ENCODE data around the gene RBPJ.

The RBPJ gene

DNA sequence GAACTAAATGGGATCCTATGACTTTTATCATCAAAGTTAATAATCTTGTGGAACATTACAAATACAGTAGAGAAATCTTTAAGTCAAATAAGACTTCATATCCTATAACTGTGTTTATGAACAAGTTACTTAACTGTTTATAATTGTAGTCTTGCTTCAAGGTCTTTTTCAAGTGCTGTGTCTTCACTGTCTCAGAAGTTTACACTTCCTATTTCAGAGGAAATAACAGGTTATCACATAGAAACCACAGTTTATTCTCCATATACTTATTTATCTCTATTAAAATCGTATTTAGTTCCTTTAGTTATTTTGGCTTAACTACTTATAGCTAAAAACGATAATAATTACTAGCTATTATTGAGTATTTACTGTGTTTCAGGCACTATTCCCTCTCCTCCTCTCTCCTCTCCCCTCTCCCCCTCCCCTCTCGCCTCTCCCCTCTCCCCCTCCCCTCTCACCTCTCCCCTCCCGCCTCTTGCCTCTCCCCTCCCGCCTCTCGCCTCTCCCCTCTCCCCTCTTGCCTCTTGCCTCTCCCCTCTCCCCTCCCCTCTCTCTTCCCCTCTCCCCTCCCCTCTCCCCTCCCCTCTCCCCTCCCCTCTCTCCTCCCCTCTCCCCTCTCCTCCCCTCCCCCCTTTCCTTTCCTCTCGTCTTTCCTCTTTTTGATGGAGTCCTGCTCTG, 63.7 kb downstream of the RBPJ start:
- TF ChIP-seq, protein P1, sequence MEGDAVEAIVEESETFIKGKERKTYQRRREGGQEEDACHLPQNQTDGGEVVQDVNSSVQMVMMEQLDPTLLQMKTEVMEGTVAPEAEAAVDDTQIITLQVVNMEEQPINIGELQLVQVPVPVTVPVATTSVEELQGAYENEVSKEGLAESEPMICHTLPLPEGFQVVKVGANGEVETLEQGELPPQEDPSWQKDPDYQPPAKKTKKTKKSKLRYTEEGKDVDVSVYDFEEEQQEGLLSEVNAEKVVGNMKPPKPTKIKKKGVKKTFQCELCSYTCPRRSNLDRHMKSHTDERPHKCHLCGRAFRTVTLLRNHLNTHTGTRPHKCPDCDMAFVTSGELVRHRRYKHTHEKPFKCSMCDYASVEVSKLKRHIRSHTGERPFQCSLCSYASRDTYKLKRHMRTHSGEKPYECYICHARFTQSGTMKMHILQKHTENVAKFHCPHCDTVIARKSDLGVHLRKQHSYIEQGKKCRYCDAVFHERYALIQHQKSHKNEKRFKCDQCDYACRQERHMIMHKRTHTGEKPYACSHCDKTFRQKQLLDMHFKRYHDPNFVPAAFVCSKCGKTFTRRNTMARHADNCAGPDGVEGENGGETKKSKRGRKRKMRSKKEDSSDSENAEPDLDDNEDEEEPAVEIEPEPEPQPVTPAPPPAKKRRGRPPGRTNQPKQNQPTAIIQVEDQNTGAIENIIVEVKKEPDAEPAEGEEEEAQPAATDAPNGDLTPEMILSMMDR (IDR thresholded peaks at IDR 0.05) = no peak

DNA sequence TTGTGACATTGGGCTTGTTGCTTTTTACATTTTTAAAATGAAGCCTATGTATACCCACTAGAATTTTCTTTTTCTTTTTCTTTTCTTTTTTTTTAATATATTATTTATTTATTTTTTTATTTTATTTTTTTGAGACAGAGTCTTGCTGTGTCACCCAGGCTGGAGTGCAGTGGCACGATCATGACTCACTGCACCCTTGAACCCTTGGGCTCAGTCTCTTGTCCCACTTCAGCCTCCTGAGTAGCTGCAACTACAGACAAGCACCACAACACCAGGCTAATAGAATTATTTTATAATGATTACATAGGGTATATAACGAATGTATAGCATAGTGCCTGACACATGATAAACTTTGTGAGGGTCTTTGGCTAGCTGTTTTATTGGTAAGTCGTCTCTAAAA, 64.9 kb downstream of the RBPJ start:
- TF ChIP-seq, protein P1 (IDR thresholded peaks at IDR 0.05) = no peak

DNA sequence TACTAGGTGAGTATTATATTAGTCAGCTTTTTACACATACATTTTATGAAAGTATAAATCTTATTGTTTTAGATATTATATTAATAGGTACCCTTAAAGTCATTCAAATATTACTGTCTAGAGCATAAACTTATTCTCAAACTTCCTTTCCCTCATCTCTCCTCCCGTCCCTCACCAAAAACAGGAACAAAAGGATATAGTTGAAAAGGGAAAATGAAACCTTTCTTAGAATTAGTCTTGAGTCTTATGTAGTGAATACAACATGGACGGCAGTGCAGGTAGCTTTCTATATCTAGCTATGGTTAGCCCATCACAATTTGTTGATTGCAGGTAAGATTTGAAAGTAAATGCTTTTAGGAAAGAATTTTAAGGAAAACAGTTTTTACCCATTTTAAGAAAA, 65.6 kb downstream of the RBPJ start:
- TF ChIP-seq, protein P1 (IDR thresholded peaks at IDR 0.05) = no peak

DNA sequence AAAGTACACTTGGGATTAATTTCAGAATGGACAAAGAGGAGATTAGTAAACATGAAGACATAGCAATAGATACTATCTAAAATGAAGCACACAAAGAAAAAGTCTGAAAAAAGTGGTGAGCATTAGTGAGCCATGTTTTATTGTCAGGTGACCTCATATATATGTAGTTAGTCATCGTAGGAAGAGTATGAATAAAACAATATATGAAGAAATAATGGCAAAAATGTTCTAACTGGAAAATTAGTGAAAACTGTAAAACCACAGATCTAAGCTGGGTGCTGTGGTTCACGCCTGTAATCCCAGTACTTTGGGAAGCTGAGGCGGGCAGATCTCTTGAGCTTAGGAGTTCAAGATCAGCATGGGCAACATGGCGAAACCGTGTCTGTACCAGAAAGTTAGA, 67.9 kb downstream of the RBPJ start:
- TF ChIP-seq, protein P1 (IDR thresholded peaks at IDR 0.05) = no peak

DNA sequence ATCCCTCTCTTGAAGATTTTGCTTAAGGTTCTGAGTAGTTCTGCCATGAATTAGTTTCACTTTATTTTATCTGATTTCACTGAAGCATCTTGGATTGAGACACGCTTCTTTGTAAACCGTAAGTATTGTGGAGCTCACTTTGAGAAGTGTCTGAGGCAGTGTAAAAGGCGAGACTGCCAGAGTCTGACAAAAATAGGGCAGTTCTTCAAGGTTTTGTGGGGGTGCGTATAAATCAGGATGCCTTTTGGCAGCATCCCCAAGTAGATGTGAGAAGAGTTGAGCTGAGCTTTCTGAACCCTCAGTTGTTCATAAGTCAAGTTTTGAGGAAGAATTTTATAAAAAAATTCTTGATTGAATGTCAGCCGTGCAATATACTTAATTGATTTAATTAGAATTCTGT, 76.3 kb downstream of the RBPJ start:
- TF ChIP-seq, protein P1 (IDR thresholded peaks at IDR 0.05) = no peak

DNA sequence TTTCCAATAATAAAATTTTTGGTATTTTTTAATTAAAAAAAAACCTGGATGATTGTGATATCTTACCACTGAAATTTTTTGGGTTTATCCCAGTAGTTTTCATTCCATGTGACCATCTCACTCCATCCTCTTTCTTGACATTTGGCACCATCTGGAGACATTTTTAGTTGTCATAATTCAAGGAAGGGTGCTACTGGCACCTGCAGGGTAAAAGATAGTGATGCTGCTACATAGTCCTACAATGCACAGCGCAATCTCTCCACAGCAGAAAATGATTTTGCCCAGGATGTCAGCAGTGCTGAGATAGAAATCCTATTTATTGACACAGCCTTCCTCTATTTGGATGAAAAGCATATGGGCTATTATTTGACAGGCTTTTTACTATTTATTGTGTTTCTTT, 79.3 kb downstream of the RBPJ start:
- TF ChIP-seq, protein P1 (IDR thresholded peaks at IDR 0.05) = no peak

DNA sequence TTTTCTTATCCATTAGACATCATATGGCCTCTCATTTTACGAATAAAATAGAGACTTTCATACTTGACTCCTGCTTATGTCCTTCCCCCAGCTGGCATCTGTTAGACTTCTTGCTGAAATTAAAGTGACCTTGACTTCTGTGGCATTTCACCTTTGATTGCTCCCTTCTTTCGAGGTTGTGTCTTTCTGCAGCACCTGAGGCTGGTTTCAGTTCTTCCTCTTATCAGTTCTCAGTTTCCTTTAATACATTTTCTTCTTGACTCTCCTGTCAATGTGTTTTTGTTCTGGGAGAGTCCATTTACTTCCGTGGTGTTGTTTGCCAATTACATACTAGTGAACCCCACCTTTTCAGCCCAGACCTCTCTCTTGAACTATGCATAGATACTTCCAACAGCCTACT, 81.6 kb downstream of the RBPJ start:
- TF ChIP-seq, protein P1 (IDR thresholded peaks at IDR 0.05) = no peak

DNA sequence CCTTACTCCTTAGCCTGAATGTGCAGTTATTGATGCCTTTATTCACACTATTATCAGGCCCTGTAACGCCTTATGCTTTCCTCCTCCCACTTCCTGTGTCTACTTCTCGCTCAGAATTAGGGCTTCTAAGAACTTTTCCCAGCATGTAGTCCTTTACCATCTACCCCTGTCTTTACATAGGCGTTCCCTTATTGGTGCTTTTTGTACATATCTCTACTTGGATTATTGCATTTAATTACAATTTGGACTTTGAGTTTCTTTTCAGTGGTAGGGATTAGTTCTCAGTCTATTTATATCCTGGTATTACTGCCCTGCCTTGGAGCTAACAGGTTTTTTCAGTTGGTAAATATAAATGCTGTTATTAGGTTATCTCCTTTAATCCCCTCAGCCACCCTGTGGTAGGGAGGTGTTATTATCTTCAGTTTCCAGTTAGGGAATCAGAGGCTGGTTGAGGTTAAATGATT, 84.0 kb downstream of the RBPJ start:
- TF ChIP-seq, protein P1 (IDR thresholded peaks at IDR 0.05) = peak; percentile 35; the same call in 1 of the 2 replicates
